Breast epithelium (tissue), 4 donors: Measurements from ENCODE around the gene PRXL2B. TPM values are rescaled to one million over a fixed set of nuclear protein-coding genes. Genes with fewer than 3 reads are reported as not detected.

Experiments
- DNase-seq, 2 donors: peaks; one replicate each; pipeline ENCODE4 v3.0.0-alpha.2; 2019; ENCODE audit warnings: low spot score in 2 of 2
- H3K27ac ChIP-seq, 2 donors: fragments of 200-600 bp; sonication (generic) in 1 of 2; one replicate each; pipeline ENCODE4 v1.5.1; 2016 to 2019; ENCODE audit warnings: mild to moderate bottlenecking in 1 of 2
- H3K27me3 ChIP-seq, 2 donors: fragments of 200-600 bp; sonication (generic) in 1 of 2; one replicate each; pipeline versions ENCODE4 v1.5.1 to v1.6.0; 2017 to 2019; ENCODE audit warnings: control low read depth in 1 of 2, mild to moderate bottlenecking in 1 of 2
- H3K36me3 ChIP-seq: fragments of 200-600 bp; one replicate; pipeline ENCODE4 v1.5.1; 2019
- H3K4me1 ChIP-seq, 2 donors: fragments of 200-600 bp; sonication (generic); one replicate each; pipeline ENCODE4 v1.5.1; 2016 to 2019; ENCODE audit warnings: control low read depth in 1 of 2
- H3K4me3 ChIP-seq, 3 donors: fragments of 200-600 bp; sonication (generic); 1 replicate in 2 of 3; 2 replicates in 1 of 3; pipeline ENCODE4 v1.5.1; 2016 to 2019; ENCODE audit warnings: mild to moderate bottlenecking in 3 of 3, moderate library complexity in 2 of 3
- H3K9me3 ChIP-seq, 2 donors: fragments of 200-600 bp; sonication (generic) in 1 of 2; one replicate each; pipeline ENCODE4 v1.5.1; 2016 to 2019; ENCODE audit warnings: control low read depth in 1 of 2
- POLR2A ChIP-seq: fragments of 450-650 bp; IDR thresholded peaks from one replicate; pipeline ENCODE4 v1.6.1; 2016; ENCODE audit warnings: antibody characterized with exemption, mild to moderate bottlenecking, moderate library complexity
- POLR2AphosphoS5 ChIP-seq, 3 donors: sonication (generic); formaldehyde crosslinking; IDR thresholded peaks; one replicate each; pipeline ENCODE4 v1.6.1; 2017; ENCODE audit warnings: antibody characterized with exemption in 3 of 3
- intact Hi-C: fragments of 100-400 bp; cut with DNase I; formaldehyde crosslinking; loops from one replicate; pipeline ENCODE4 v1.15.1; 2023; ENCODE audit warnings: low total_unique reads
- total RNA-seq, 3 donors: library from RNA; depleted of rRNA; stranded (reverse); fragments of >200 nt; gene quantifications; one replicate each; pipeline ENCODE4 v1.1.0, GENCODE V29; 2016
- TF ChIP-seq, protein P1 (sequence below), 3 donors: fragments of 450-650 bp; IDR thresholded peaks; one replicate each; pipeline ENCODE4 v1.5.1; 2016 to 2017; ENCODE audit warnings: antibody characterized with exemption in 3 of 3, mild to moderate bottlenecking in 3 of 3, moderate library complexity in 3 of 3

The PRXL2B gene
- total RNA-seq, 3 donors from 2014 or later = 4.8 to 15.8 (median 14.4) TPM

DNA sequence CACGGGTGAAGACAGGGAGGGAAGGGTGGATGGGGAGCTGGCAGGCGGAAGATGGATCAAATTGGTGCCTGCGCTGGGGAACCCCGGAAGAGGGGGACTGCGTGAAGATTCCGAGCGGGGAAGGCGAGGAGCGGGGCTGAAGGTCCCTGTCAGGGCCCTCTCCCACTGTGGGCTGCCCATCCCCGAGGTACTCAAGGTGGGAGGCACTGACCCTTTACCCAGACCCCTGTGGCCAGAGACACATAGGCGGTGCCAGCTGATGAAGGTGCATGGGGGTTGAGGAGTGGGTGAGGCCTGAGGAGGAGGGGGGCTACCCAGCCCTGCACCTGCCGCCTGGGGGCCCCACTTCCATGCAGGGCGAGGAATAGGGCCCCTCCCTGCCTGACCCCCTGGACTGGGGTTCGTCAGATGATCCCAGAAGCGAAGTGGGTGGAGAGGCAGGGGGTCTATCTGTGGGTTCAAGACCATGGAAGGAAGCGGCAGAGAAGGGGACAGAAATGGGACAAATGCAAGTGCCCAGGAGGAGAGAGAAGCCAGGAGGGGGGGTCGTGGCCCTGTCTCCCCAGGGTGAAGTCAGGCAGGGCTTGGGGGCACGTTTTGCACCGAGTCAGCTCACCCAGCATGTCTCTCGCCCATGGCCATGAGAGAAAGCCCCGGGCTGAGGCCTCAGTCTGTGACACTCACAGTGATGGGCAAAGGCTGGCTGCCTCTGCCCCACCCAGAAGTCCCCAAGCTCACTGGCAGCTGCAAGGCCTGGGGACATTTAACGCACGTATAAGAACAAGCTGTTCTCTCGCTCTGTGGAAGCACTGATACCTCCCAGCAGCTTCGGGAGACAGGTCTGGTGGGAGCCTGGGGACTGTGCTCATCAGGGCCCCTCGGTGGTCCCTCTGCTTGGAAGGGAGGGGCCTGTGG is 53.3 kb downstream of the PRXL2B start:
- Histone ChIP-seq H3K27ac (no peak overlapping the region), H3K36me3 (no peaks in the 10 kb centered on the region), H3K9me3 (peaks cover 7 to 11% of the 10 kb centered on the region in 2 donors), H3K27me3 (no peaks in the 10 kb centered on the region), H3K4me1 (peaks cover 11 to 19% of the 10 kb centered on the region in 2 donors), H3K4me3 (no peak overlapping the region)
- no peak for TF ChIP-seq POLR2A
- TF ChIP-seq, protein P1, sequence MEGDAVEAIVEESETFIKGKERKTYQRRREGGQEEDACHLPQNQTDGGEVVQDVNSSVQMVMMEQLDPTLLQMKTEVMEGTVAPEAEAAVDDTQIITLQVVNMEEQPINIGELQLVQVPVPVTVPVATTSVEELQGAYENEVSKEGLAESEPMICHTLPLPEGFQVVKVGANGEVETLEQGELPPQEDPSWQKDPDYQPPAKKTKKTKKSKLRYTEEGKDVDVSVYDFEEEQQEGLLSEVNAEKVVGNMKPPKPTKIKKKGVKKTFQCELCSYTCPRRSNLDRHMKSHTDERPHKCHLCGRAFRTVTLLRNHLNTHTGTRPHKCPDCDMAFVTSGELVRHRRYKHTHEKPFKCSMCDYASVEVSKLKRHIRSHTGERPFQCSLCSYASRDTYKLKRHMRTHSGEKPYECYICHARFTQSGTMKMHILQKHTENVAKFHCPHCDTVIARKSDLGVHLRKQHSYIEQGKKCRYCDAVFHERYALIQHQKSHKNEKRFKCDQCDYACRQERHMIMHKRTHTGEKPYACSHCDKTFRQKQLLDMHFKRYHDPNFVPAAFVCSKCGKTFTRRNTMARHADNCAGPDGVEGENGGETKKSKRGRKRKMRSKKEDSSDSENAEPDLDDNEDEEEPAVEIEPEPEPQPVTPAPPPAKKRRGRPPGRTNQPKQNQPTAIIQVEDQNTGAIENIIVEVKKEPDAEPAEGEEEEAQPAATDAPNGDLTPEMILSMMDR (IDR thresholded peaks at IDR 0.05) = no peak
- no peak for TF ChIP-seq POLR2AphosphoS5 (IDR thresholded peaks at IDR 0.05)
- DNase-seq = no peak
- intact Hi-C loops = no loop called here

DNA sequence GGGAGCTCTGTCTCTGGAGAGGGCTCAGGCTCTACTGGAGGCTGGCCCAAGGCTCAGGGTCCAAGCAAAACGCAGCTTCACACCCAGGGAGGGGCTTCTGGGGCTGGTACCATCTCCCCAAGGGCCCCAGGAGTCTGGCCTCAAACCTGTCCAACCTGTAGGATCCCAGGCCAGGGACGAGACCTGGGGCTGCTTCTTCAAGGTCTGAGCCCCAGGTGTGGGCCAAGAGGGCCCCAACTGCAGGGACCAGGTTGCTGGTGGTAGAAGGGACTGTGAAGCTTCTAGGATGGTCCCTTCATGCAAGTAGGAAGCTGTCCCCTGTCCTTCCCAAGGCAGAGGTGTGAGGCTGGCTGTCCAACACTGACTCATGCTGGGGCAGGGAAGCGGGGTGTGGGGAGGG is 54.0 kb downstream of the PRXL2B start:
- H3K4me1 ChIP-seq = peaks cover 11 to 19% of the 10 kb centered on the region in 2 donors
- intact Hi-C loops = no loop called here
- DNase-seq = no peak
- H3K27ac ChIP-seq = no peak overlapping the region
- H3K36me3 ChIP-seq = no peaks in the 10 kb centered on the region
- no peaks in the 10 kb centered on the region for H3K27me3 ChIP-seq
- peaks cover 7 to 12% of the 10 kb centered on the region in 2 donors for H3K9me3 ChIP-seq
- TF ChIP-seq POLR2A (no peak), POLR2AphosphoS5 (IDR thresholded peaks at IDR 0.05) (no peak)
- TF ChIP-seq, protein P1 (IDR thresholded peaks at IDR 0.05) = no peak
- no peak overlapping the region for H3K4me3 ChIP-seq

Other genes with a start within 250 kb of the PRXL2B start
- gene MORN1, start 195.2 kb upstream of the PRXL2B start, total RNA-seq = 10 to 100 TPM in 2 of 3 donors, 1 to 10 TPM in 1; 4.0 to 18.1 (median 17.7) TPM
- 10 to 100 TPM; 58.3 to 75.1 (median 70.4) TPM for gene RER1, start 194.9 kb upstream of the PRXL2B start, total RNA-seq
- gene PEX10, start 174.2 kb upstream of the PRXL2B start, total RNA-seq = 10 to 100 TPM; 23.3 to 37.4 (median 24.1) TPM
- gene PLCH2, start 110.5 kb upstream of the PRXL2B start, total RNA-seq = 10 to 100 TPM in 2 of 3 donors, under 1 TPM in 1; 0.16 to 12.0 (median 10.2) TPM
- gene PANK4, start 60.2 kb upstream of the PRXL2B start, total RNA-seq = 10 to 100 TPM; 16.5 to 32.8 (median 31.3) TPM
- not detected for gene HES5, start 56.5 kb upstream of the PRXL2B start, total RNA-seq
- gene TNFRSF14, start 30.4 kb upstream of the PRXL2B start, total RNA-seq = 10 to 100 TPM; 55.8 to 75.8 (median 67.8) TPM
- gene MMEL1, start 46.2 kb downstream of the PRXL2B start, total RNA-seq = 10 to 100 TPM in 1 of 3 donors, 1 to 10 TPM in 1, not detected in 1; 9.2 to 12.7 TPM
- gene TTC34, start 214.9 kb downstream of the PRXL2B start, total RNA-seq = under 1 TPM; 0.16 to 0.88 (median 0.66) TPM